IMR-90 (cell line): ENCODE data around the gene ADAMTS6. TPM values are rescaled to one million over a fixed set of nuclear protein-coding genes. Genes with fewer than 3 reads are reported as not detected.
A peak's percentile ranks its signal among the peaks of the same experiment; 100 is the strongest.

Source experiments
- ATAC-seq: fragments of 200-7000 bp; cut with Tn5 transposase; 2 replicates; pipeline ENCODE4 v1.9.1; 2020; ENCODE audit warnings: low read depth, mild to moderate bottlenecking, moderate library complexity
- BruUV-seq: library from RNA; stranded (reverse); fragments of 400-500 nt; replicated peaks from 2 replicates; lab custom pipeline; 2021; lab: Mats Ljungman, UMichigan
- CTCF ChIA-PET: fragments of 300-600 bp; formaldehyde crosslinking; extraction: SDS; loops from one replicate; lab custom pipeline; 2021; ENCODE audit warnings: antibody characterized with exemption; lab: Yijun Ruan, JAX
- POLR2A ChIA-PET: fragments of 300-600 bp; sonication (Branson Sonifier 250); formaldehyde crosslinking; loops from one replicate; lab custom pipeline; 2022; ENCODE audit warnings: antibody characterized with exemption; ENCODE audit not compliant: unreplicated experiment; lab: Charles Lee
- DNase-seq: peaks from one replicate; pipeline ENCODE4 v3.0.0; 2013
- H2AFZ ChIP-seq: replicated peaks from 2 replicates; pipeline ENCODE3; 2013; ENCODE audit warnings: low read length, mild to moderate bottlenecking; ENCODE audit not compliant: poor library complexity
- H2AK5ac ChIP-seq: 2 replicates; pipeline ENCODE4 v1.6.1; 2013; ENCODE audit warnings: low read depth, low read length, inconsistent platforms
- H2AK9ac ChIP-seq: replicated peaks from 2 replicates; pipeline ENCODE3; 2013; ENCODE audit warnings: mild to moderate bottlenecking, low read depth, low read length, moderate library complexity; ENCODE audit not compliant: poor library complexity
- H2BK120ac ChIP-seq: 2 replicates; pipeline ENCODE4 v1.6.1; 2013; ENCODE audit warnings: low read depth, low read length, inconsistent platforms
- H2BK15ac ChIP-seq: 3 replicates; pipeline ENCODE4 v1.6.1; 2013; ENCODE audit warnings: low read depth, low read length, inconsistent platforms
- H2BK20ac ChIP-seq: 2 replicates; pipeline ENCODE4 v1.6.1; 2013; ENCODE audit warnings: low read depth, mild to moderate bottlenecking, inconsistent platforms, low read length, moderate library complexity
- H2BK5ac ChIP-seq: 2 replicates; pipeline ENCODE4 v1.6.1; 2013; ENCODE audit warnings: mild to moderate bottlenecking, low read depth, low read length, inconsistent platforms; ENCODE audit not compliant: poor library complexity, severe bottlenecking
- H3K14ac ChIP-seq: replicated peaks from 2 replicates; pipeline ENCODE4 v1.6.1; 2013; ENCODE audit warnings: low read depth, low read length, inconsistent platforms
- H3K18ac ChIP-seq: 2 replicates; pipeline ENCODE4 v1.6.1; 2013; ENCODE audit warnings: low read depth, low read length, control low read depth
- H3K23ac ChIP-seq: 2 replicates; pipeline ENCODE4 v1.6.1; 2013; ENCODE audit warnings: low read depth, low read length, inconsistent platforms
- H3K27ac ChIP-seq: 2 replicates; pipeline ENCODE4 v1.5.1; 2013; ENCODE audit warnings: mild to moderate bottlenecking, control low read depth, low read length; ENCODE audit not compliant: insufficient read depth
- H3K27me3 ChIP-seq: 2 replicates; pipeline ENCODE4 v1.6.1; 2013; ENCODE audit warnings: low read length; ENCODE audit not compliant: control insufficient read depth, insufficient read depth
- H3K36me3 ChIP-seq: 2 replicates; pipeline ENCODE4 v1.6.1; 2013; ENCODE audit warnings: low read length, mixed read lengths; ENCODE audit not compliant: control insufficient read depth, insufficient read depth
- H3K4ac ChIP-seq: 2 replicates; pipeline ENCODE4 v1.6.1; 2013; ENCODE audit warnings: low read depth, low read length, inconsistent platforms
- H3K4me1 ChIP-seq: 2 replicates; pipeline ENCODE4 v1.6.1; 2013; ENCODE audit warnings: low read length, mixed read lengths; ENCODE audit not compliant: control insufficient read depth, insufficient read depth
- H3K4me2 ChIP-seq: 2 replicates; pipeline ENCODE4 v1.6.1; 2013; ENCODE audit warnings: low read depth, mild to moderate bottlenecking, control low read depth, low read length, moderate library complexity
- H3K4me3 ChIP-seq: 2 replicates; pipeline ENCODE4 v1.5.1; 2013; ENCODE audit warnings: low read depth, mild to moderate bottlenecking, control low read depth, low read length, moderate library complexity; ENCODE audit not compliant: insufficient read depth
- H3K56ac ChIP-seq: 2 replicates; pipeline ENCODE4 v1.6.1; 2013; ENCODE audit warnings: low read length, inconsistent platforms; ENCODE audit not compliant: insufficient read depth; ENCODE audit errors: extremely low read depth
- H3K79me1 ChIP-seq, 2 experiments: 2 replicates each; pipeline ENCODE4 v1.6.1; 2013; ENCODE audit warnings: low read length in 2 of 2, inconsistent platforms in 1 of 2, low read depth in 1 of 2
- H3K9ac ChIP-seq: 2 replicates; pipeline ENCODE4 v1.6.1; 2013; ENCODE audit warnings: low read depth, low read length, control low read depth
- H3K9me1 ChIP-seq: 2 replicates; pipeline ENCODE4 v1.6.1; 2013; ENCODE audit warnings: low read length, inconsistent platforms; ENCODE audit not compliant: insufficient read depth
- H3K9me3 ChIP-seq: 2 replicates; pipeline ENCODE4 v1.6.1; 2013; ENCODE audit warnings: low read length; ENCODE audit not compliant: control insufficient read depth, insufficient read depth
- H4K20me1 ChIP-seq: 2 replicates; pipeline ENCODE4 v1.6.1; 2013; ENCODE audit warnings: low read length, inconsistent platforms; ENCODE audit not compliant: insufficient read depth
- H4K5ac ChIP-seq: 2 replicates; pipeline ENCODE4 v1.6.1; 2013; ENCODE audit warnings: mild to moderate bottlenecking, low read depth, low read length, control low read depth
- H4K8ac ChIP-seq, 2 experiments: 2 replicates each; pipeline ENCODE4 v1.6.1; 2013; ENCODE audit warnings: low read depth in 2 of 2, low read length in 2 of 2, control low read depth in 1 of 2, inconsistent platforms in 1 of 2
- H4K91ac ChIP-seq: 2 replicates; pipeline ENCODE4 v1.6.1; 2013; ENCODE audit warnings: low read depth, low read length, inconsistent platforms; ENCODE audit not compliant: insufficient read depth
- BHLHE40 ChIP-seq: fragments of 150-350 bp; IDR thresholded peaks from 2 replicates; pipeline ENCODE4 v1.6.1; 2016; ENCODE audit warnings: mild to moderate bottlenecking, low read depth, low read length
- CEBPB ChIP-seq: IDR thresholded peaks from 2 replicates; pipeline ENCODE4 v1.6.1; 2012; ENCODE audit warnings: low read depth, low read length, improper control_type of control experiment
- CHD1 ChIP-seq: IDR thresholded peaks from 2 replicates; pipeline ENCODE4 v1.6.1; 2012; ENCODE audit warnings: low read depth, low read length, improper control_type of control experiment
- CTCF ChIP-seq: conservative IDR thresholded peaks from 2 replicates; pipeline ENCODE4 v1.5.1; 2012; ENCODE audit warnings: mild to moderate bottlenecking, low read depth, low read length, improper control_type of control experiment
- FOS ChIP-seq: fragments of 150-350 bp; IDR thresholded peaks from 2 replicates; pipeline ENCODE4 v1.6.1; 2016; ENCODE audit warnings: low read depth, low read length
- MAFK ChIP-seq: IDR thresholded peaks from 2 replicates; pipeline ENCODE4 v1.6.1; 2012; ENCODE audit warnings: low read depth, low read length, improper control_type of control experiment
- MAZ ChIP-seq: IDR thresholded peaks from 2 replicates; pipeline ENCODE4 v1.6.1; 2012; ENCODE audit warnings: low read depth, mild to moderate bottlenecking, low read length, improper control_type of control experiment, moderate library complexity, borderline replicate concordance
- MXI1 ChIP-seq: IDR thresholded peaks from 2 replicates; pipeline ENCODE4 v1.6.1; 2012; ENCODE audit warnings: low read depth, mild to moderate bottlenecking, low read length, moderate library complexity, borderline replicate concordance
- NFE2L2 ChIP-seq: fragments of 150-350 bp; IDR thresholded peaks from 2 replicates; pipeline ENCODE4 v1.6.1; 2016; ENCODE audit warnings: low read depth, mild to moderate bottlenecking, low read length
- POLR2A ChIP-seq: IDR thresholded peaks from 2 replicates; pipeline ENCODE4 v1.6.1; 2012; ENCODE audit warnings: mild to moderate bottlenecking, low read depth, low read length
- RAD21 ChIP-seq: IDR thresholded peaks from 2 replicates; pipeline ENCODE4 v1.6.1; 2012; ENCODE audit warnings: low read length, improper control_type of control experiment
- RCOR1 ChIP-seq: IDR thresholded peaks from 2 replicates; pipeline ENCODE4 v1.6.1; 2012; ENCODE audit warnings: mild to moderate bottlenecking, low read length, improper control_type of control experiment; ENCODE audit not compliant: insufficient replicate concordance
- RFX5 ChIP-seq: IDR thresholded peaks from 2 replicates; pipeline ENCODE4 v1.8.0; 2012; ENCODE audit warnings: low read depth, mild to moderate bottlenecking, low read length, moderate library complexity
- SMC3 ChIP-seq: fragments of 150-350 bp; IDR thresholded peaks from 2 replicates; pipeline ENCODE4 v1.6.1; 2016; ENCODE audit warnings: low read depth, mild to moderate bottlenecking, antibody characterized with exemption, low read length, moderate library complexity
- USF2 ChIP-seq: fragments of 150-350 bp; IDR thresholded peaks from 2 replicates; pipeline ENCODE4 v1.6.1; 2017; ENCODE audit warnings: mild to moderate bottlenecking, antibody characterized with exemption, low read length, low read depth
- WGBS, 2 experiments: methylation state at CpG; one replicate each; pipeline versions ENCODE4 v1.1.5 to v1.1.7; 2013; ENCODE audit warnings: missing lambda C conversion rate in 2 of 2; ENCODE audit not compliant: insufficient read length in 1 of 2; ENCODE audit errors: extremely low coverage in 2 of 2; 5-methylcytosine and 5-hydroxymethylcytosine counted together
- dilution Hi-C: fragments of 300-500 bp; cut with HindIII; formaldehyde crosslinking; loops from one replicate; pipeline ENCODE4 v1.14.3; 2018; ENCODE audit warnings: low sequenced_read_pairs; ENCODE audit not compliant: unreplicated experiment
- in situ Hi-C: fragments of 300-500 bp; cut with MboI; formaldehyde crosslinking; loops from 3 replicates; pipeline ENCODE4 v1.14.3; 2019; ENCODE audit warnings: low sequenced_read_pairs, inconsistent platforms, mixed read lengths
- intact Hi-C: fragments of 100-400 bp; cut with micrococcal nuclease; formaldehyde crosslinking; loops from 2 replicates; pipeline ENCODE4 v1.10.0; 2022
- polyA plus RNA-seq, 3 experiments: library from polyadenylated mRNA; depleted of rRNA; stranded (reverse); fragments of >200 nt; gene quantifications; 2 replicates each; pipeline ENCODE4 v1.2.3, GENCODE V29; 2012; ENCODE audit warnings: low replicate concordance in 1 of 3
- total RNA-seq: library from RNA; depleted of rRNA; stranded (reverse); fragments of >200 nt; gene quantifications from 2 replicates; pipeline ENCODE4 v1.2.3, GENCODE V29; 2012
- TF ChIP-seq, protein P1 (sequence below): fragments of 150-350 bp; IDR thresholded peaks from 2 replicates; pipeline ENCODE4 v1.6.1; 2016; ENCODE audit warnings: low read depth, mild to moderate bottlenecking, low read length, moderate library complexity, borderline replicate concordance

ADAMTS6 gene
- total and polyA plus RNA-seq, 2 of the 4 experiments (the other 2 are of a cell fraction), result 23.9 to 173 TPM

DNA sequence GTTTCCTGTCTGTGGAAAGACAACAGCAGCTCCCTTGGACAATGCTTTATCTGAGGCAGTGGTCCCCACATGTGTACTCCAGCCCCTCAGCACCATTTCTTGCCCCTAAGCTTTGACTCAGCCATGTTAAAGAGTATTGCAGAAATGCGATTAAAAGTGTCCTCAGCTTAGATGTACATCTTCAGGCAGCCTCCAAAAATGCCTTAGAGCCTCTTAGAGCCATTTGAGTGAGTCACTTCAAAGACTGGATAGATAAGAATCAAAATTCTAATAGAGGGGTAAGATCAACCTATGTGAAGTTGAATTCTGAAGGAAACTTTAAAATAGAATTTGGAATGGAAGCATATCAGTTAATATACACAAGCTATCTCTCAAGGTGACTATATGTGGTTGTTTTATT is 296.3 kb downstream of the ADAMTS6 start:
- Histone ChIP-seq H3K27ac (peak overlapping the region; percentile 58), H3K79me1 (peaks cover 16 to 24% of the 10 kb centered on the region in 2 experiments), H3K4me2 (no peak overlapping the region), H3K27me3 (no peaks in the 10 kb centered on the region), H3K18ac (peak overlapping the region; percentile 92; the same call in 1 of the 2 replicates), H3K9me1 (peaks cover 4% of the 10 kb centered on the region), H2AK5ac (peak overlapping the region; percentile 94), H2BK20ac (peak overlapping the region; percentile 80; the same call in 1 of the 2 replicates), H3K23ac (peak overlapping the region; percentile 35; the same call in 1 of the 2 replicates), H3K4me3 (no peak overlapping the region), H3K14ac (peak overlapping the region; percentile 79), H3K4ac (peak overlapping the region; percentile 65), H4K5ac (peak overlapping the region; percentile 95; the same call in 1 of the 2 replicates), H2AK9ac (peak overlapping the region; percentile 60), H3K36me3 (peaks cover 9% of the 10 kb centered on the region), H3K9me3 (no peaks in the 10 kb centered on the region), H2BK15ac (peak overlapping the region; percentile 98; the same call in 2 of the 3 replicates), H3K56ac (no peak overlapping the region), H3K9ac (no peak overlapping the region), H2AFZ (no peak overlapping the region), H2BK5ac (peak overlapping the region; percentile 100), H4K91ac (peak overlapping the region; percentile 81), H4K20me1 (no peaks in the 10 kb centered on the region), H2BK120ac (peak overlapping the region; percentile 83), H3K4me1 (peaks cover 7% of the 10 kb centered on the region), H4K8ac (peak overlapping the region; percentile 88 to 95; a peak in 3 of 4 replicates)
- DNase-seq (peak; percentile 58), ATAC-seq (peak; percentile 33; the same call in 1 of the 2 replicates)
- ChIA-PET CTCF (no interaction called here), POLR2A (no interaction called here)
- dilution Hi-C loops (no loop called here), intact Hi-C loops (no loop called here), in situ Hi-C loops (no loop called here)
- no peak for TF ChIP-seq CEBPB
- TF ChIP-seq CTCF, result no peak
- no peak for TF ChIP-seq NFE2L2
- TF ChIP-seq MXI1, result no peak
- TF ChIP-seq POLR2A, result no peak
- TF ChIP-seq FOS, result no peak
- no peak for TF ChIP-seq SMC3
- no peak for TF ChIP-seq RFX5
- no peak for TF ChIP-seq USF2
- no peak for TF ChIP-seq BHLHE40
- TF ChIP-seq MAZ, result no peak
- TF ChIP-seq, protein P1, sequence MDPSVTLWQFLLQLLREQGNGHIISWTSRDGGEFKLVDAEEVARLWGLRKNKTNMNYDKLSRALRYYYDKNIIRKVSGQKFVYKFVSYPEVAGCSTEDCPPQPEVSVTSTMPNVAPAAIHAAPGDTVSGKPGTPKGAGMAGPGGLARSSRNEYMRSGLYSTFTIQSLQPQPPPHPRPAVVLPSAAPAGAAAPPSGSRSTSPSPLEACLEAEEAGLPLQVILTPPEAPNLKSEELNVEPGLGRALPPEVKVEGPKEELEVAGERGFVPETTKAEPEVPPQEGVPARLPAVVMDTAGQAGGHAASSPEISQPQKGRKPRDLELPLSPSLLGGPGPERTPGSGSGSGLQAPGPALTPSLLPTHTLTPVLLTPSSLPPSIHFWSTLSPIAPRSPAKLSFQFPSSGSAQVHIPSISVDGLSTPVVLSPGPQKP, result no peak
- TF ChIP-seq CHD1, result no peak
- no peak for TF ChIP-seq MAFK
- no peak for TF ChIP-seq RAD21
- no peak for TF ChIP-seq RCOR1
- no CpG with 5 or more reads among the region's 1 CpG for WGBS, 2 experiments
- no TSS peak for BruUV-seq
